T-cell (primary cell): ENCODE data around the gene DSCAML1. TPM values are rescaled to one million over a fixed set of nuclear protein-coding genes. Genes with fewer than 3 reads are reported as not detected.

Experiments
- ATAC-seq, 4 experiments: fragments of 200-7000 bp in 3 of 4; fragments of 150-1000 bp in 1 of 4; cut with Tn5 transposase; replicated peaks in 1 of 4; 1 replicate in 3 of 4; 2 replicates in 1 of 4; pipeline ENCODE4 v1.10.0; 2021; ENCODE audit warnings: moderate library complexity in 3 of 4, mild to moderate bottlenecking in 2 of 4, moderate number of reproducible peaks in 1 of 4
- CTCF ChIA-PET, 2 donors: fragments of 300-600 bp; sonication (Branson Sonifier 250); formaldehyde crosslinking; loops; one replicate each; lab custom pipeline; 2022; ENCODE audit warnings: antibody characterized with exemption in 2 of 2; lab: Charles Lee
- POLR2A ChIA-PET, 2 donors: fragments of 300-600 bp; sonication (Branson Sonifier 250); formaldehyde crosslinking; loops; one replicate each; lab custom pipeline; 2022; ENCODE audit warnings: antibody characterized with exemption in 2 of 2; lab: Charles Lee
- DNase-seq, 35 experiments: peaks; one replicate each; pipeline versions ENCODE4 v3.0.0 to v3.0.0-alpha.2; 2013 to 2023
- H3K27ac ChIP-seq: one replicate; pipeline ENCODE4 v1.5.1; 2013; ENCODE audit warnings: low read length
- H3K27me3 ChIP-seq, 2 experiments: replicated peaks in 1 of 2; 1 replicate in 1 of 2; 2 replicates in 1 of 2; pipeline versions ENCODE4 v1.6.1 to v1.7.0; 2013; ENCODE audit warnings: low read length in 1 of 2, mixed read lengths in 1 of 2; ENCODE audit not compliant: control insufficient read depth in 2 of 2, insufficient read depth in 2 of 2; ENCODE audit errors: extremely low read depth in 1 of 2
- H3K36me3 ChIP-seq, 2 donors: 1 replicate in 1 of 2; 2 replicates in 1 of 2; pipeline versions ENCODE4 v1.6.1 to v1.7.0; 2013; ENCODE audit warnings: low read length in 1 of 2; ENCODE audit not compliant: control insufficient read depth in 2 of 2, insufficient read depth in 1 of 2; ENCODE audit errors: extremely low read depth in 1 of 2
- H3K4me1 ChIP-seq, 2 experiments: 1 replicate in 1 of 2; 2 replicates in 1 of 2; pipeline versions ENCODE4 v1.6.1 to v1.7.0; 2013; ENCODE audit warnings: low read length in 2 of 2, mixed read lengths in 1 of 2; ENCODE audit not compliant: insufficient read depth in 2 of 2, control insufficient read depth in 1 of 2; ENCODE audit errors: extremely low read depth in 1 of 2
- H3K4me3 ChIP-seq, 2 donors: 1 replicate in 1 of 2; 2 replicates in 1 of 2; pipeline versions ENCODE4 v1.5.1 to v1.7.0; 2013; ENCODE audit warnings: mild to moderate bottlenecking in 2 of 2, low read length in 1 of 2, moderate library complexity in 1 of 2; ENCODE audit not compliant: control insufficient read depth in 1 of 2; ENCODE audit errors: extremely low read depth in 1 of 2
- H3K9me3 ChIP-seq: 2 replicates; pipeline ENCODE4 v1.7.0; 2013
- H3K27ac Mint-ChIP-seq, 2 donors: one replicate each; pipeline ENCODE4 v1.8.0; 2020 to 2021; ENCODE audit warnings: mild to moderate bottlenecking in 2 of 2, mixed read lengths in 2 of 2
- H3K27me3 Mint-ChIP-seq, 2 donors: one replicate each; pipeline ENCODE4 v1.8.0; 2021 to 2022; ENCODE audit warnings: mixed read lengths in 2 of 2
- H3K36me3 Mint-ChIP-seq: one replicate; pipeline ENCODE4 v1.8.0; 2021; ENCODE audit warnings: mixed read lengths
- H3K4me1 Mint-ChIP-seq, 3 donors: one replicate each; pipeline ENCODE4 v1.8.0; 2020 to 2022; ENCODE audit warnings: mixed read lengths in 3 of 3, mild to moderate bottlenecking in 1 of 3
- H3K4me3 Mint-ChIP-seq, 3 donors: one replicate each; pipeline ENCODE4 v1.8.0; 2020 to 2022; ENCODE audit warnings: mild to moderate bottlenecking in 3 of 3, mixed read lengths in 3 of 3, moderate library complexity in 3 of 3
- H3K9me3 Mint-ChIP-seq, 3 donors: one replicate each; pipeline ENCODE4 v1.8.0; 2020 to 2022; ENCODE audit warnings: mixed read lengths in 3 of 3
- whole genome bisulfite sequencing: methylation state at CpG from one replicate; pipeline ENCODE4 v1.1.5; 2013; ENCODE audit warnings: missing lambda C conversion rate; ENCODE audit not compliant: insufficient coverage; 5-methylcytosine and 5-hydroxymethylcytosine counted together
- total RNA-seq, 35 experiments: library from RNA in 6 of 35; stranded (reverse) in 6 of 35; fragments of 120-200 nt in 1 of 35; gene quantifications; one replicate each; pipeline versions ENCODE4 v1.2.1 to v1.2.4 and lab custom pipeline; 2013 to 2026

The DSCAML1 gene
- total RNA-seq, 5 donors from 2014 or later (not counting 1 experiment from before 2014, with no cell fraction given) = 0.15 to 2.4 (median 0.96) TPM

DNA sequence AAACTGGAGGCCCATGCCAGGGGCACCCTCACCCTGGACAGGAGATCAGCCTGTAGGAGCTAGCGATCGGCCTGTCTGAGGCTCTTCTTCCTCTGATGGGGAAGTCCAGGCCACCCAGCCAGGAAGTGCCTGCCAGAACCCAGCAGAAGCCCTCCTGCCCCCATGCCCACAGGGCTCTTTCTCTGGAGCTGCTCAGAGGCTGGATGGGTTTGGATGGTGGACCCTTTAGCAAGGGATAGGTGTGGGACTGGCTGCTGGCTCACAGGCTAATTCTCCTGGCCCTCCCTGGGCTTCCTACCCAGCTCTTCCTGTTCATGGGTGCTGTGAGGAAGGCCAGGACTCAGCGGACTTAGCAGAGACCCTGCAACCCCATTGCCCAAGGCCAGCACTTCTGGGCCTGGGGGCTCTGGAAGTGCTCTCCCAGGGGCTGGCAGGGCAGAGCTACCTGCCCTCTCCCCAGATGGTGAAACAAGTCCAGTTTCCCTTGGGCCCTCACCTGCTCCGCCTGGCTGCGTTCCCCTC, 19.9 kb upstream of the DSCAML1 start:
- Histone ChIP-seq H3K4me3 (no peak overlapping the region), H3K27ac (no peak overlapping the region), H3K27me3 (peaks cover 0 to 2% of the 10 kb centered on the region in 2 experiments), H3K36me3 (no peaks in the 10 kb centered on the region), H3K9me3 (no peaks in the 10 kb centered on the region), H3K4me1 (peaks cover 17 to 53% of the 10 kb centered on the region in 2 experiments)
- peak in 1 of 35 experiments; percentile 38 for DNase-seq
- no peaks in the 10 kb centered on the region for H3K36me3 Mint-ChIP-seq
- ChIA-PET POLR2A (interaction anchor here in 1 of 2 donors (0.7 kb wide), 1 partner anchor 776 kb away, joined by 4 read pairs; no protein-coding TSS in a partner anchor), CTCF (interaction anchor here (0.6 to 5.0 kb wide), 17 partner anchors 9 to 1079 kb away, joined by 3 to 56 read pairs (median 4); no protein-coding TSS in a partner anchor)
- peak overlapping the region in 1 of 2 donors; percentile 31 for H3K27ac Mint-ChIP-seq
- peaks cover 40 to 53% (median 50%) of the 10 kb centered on the region in 3 donors for H3K4me1 Mint-ChIP-seq
- ATAC-seq = no peak
- peak overlapping the region in 1 of 3 donors; percentile 56 for H3K4me3 Mint-ChIP-seq
- no peaks in the 10 kb centered on the region for H3K9me3 Mint-ChIP-seq
- 40% methylated on average over 3 of the region's 5 CpGs for whole genome bisulfite sequencing
- H3K27me3 Mint-ChIP-seq = no peaks in the 10 kb centered on the region

DNA sequence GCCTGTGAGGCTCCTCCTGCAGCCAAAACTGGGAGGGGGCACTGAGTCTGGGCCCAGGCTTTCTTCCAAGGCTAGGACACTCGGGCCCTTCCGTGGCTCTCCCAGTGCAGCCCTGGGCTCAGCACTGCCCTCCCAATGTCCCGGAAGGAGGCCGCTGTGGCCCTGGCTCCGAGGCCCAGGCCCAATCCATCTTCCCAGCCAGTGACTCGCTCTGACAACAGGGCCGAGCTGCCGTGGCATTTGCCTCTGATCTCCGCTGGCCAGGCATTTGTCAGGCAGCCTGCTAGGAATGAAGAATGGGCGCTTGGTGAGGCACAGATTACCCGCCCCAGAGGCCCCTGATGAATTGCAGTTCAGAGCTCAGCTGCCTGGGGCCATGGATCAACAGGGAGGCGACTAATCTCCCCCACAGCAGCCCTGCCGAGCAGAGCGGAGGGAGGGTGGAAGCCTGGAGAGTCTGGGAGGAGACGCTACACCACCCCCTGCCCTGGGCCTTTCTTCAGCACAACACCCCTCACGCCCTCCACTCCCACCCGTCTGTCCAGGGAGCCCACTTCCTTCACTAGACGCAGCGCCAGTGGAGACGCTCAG, 19.2 kb upstream of the DSCAML1 start:
- H3K36me3 ChIP-seq = no peaks in the 10 kb centered on the region

GRCh38 chr11:117815262-117815803, 18.3 kb upstream of the DSCAML1 start:
- peak in 34 of 35 experiments; percentile 40 to 92 (median 74) for DNase-seq
- peak overlapping the region; percentile 88 for H3K27ac ChIP-seq
- CTCF ChIA-PET = interaction anchor here (0.6 to 5.0 kb wide), 15 partner anchors 7 to 1454 kb away, joined by 3 to 56 read pairs (median 5); no protein-coding TSS in a partner anchor

More for the DNA sequence above, 19.2 kb upstream of the DSCAML1 start:
- H3K4me3 ChIP-seq = no peak overlapping the region
- CTCF ChIA-PET = interaction anchor here (0.6 to 5.0 kb wide), 16 partner anchors 8 to 1453 kb away, joined by 3 to 56 read pairs (median 6); no protein-coding TSS in a partner anchor
- POLR2A ChIA-PET = interaction anchor here (0.7 to 1.5 kb wide), 2 partner anchors 11 to 776 kb away, joined by 4 to 5 read pairs; no protein-coding TSS in a partner anchor
- peak overlapping the region; percentile 88 for H3K27ac ChIP-seq
- Mint-ChIP-seq H3K9me3 (no peaks in the 10 kb centered on the region), H3K27ac (peak overlapping the region; percentile 50 to 83), H3K4me1 (peaks cover 36 to 51% (median 45%) of the 10 kb centered on the region in 3 donors), H3K4me3 (peak overlapping the region; percentile 49 to 56 (median 53)), H3K36me3 (no peaks in the 10 kb centered on the region), H3K27me3 (no peaks in the 10 kb centered on the region)
- DNase-seq = no peak
- no peak for ATAC-seq
- no peaks in the 10 kb centered on the region for H3K9me3 ChIP-seq
- H3K4me1 ChIP-seq = peaks cover 17 to 49% of the 10 kb centered on the region in 2 experiments
- H3K27me3 ChIP-seq = no peaks in the 10 kb centered on the region
- WGBS = 94% methylated on average over 10 of the region's 20 CpGs

GRCh38 chr11:117814766-117815261, 17.8 kb upstream of the DSCAML1 start:
- WGBS = 6% methylated on average over 7 of the region's 14 CpGs
- no peaks in the 10 kb centered on the region for H3K36me3 ChIP-seq
- peak overlapping the region; percentile 80 to 83 for H3K27ac Mint-ChIP-seq
- H3K4me1 ChIP-seq = peaks cover 17 to 49% of the 10 kb centered on the region in 2 experiments
- H3K4me3 Mint-ChIP-seq = peak overlapping the region; percentile 40 to 72 (median 57)
- DNase-seq = peak; percentile 73 to 94 (median 86)
- peak overlapping the region in 1 of 2 donors; percentile 23 for H3K4me3 ChIP-seq
- H3K27me3 ChIP-seq = no peaks in the 10 kb centered on the region
- POLR2A ChIA-PET = interaction anchor here in 1 of 2 donors (0.5 to 1.5 kb wide), 3 partner anchors 13 to 589 kb away, joined by 3 to 5 read pairs (median 3); no protein-coding TSS in a partner anchor
- peaks cover 39 to 50% (median 44%) of the 10 kb centered on the region in 3 donors for H3K4me1 Mint-ChIP-seq
- H3K9me3 Mint-ChIP-seq = no peaks in the 10 kb centered on the region
- H3K27me3 Mint-ChIP-seq = no peaks in the 10 kb centered on the region
- peak; percentile 63 to 81 (median 76) for ATAC-seq
- peak overlapping the region; percentile 88 for H3K27ac ChIP-seq
- H3K36me3 Mint-ChIP-seq = no peaks in the 10 kb centered on the region
- H3K9me3 ChIP-seq = no peaks in the 10 kb centered on the region
- CTCF ChIA-PET = interaction anchor here (0.7 to 5.0 kb wide), 13 partner anchors 6 to 412 kb away, joined by 3 to 56 read pairs (median 5); no protein-coding TSS in a partner anchor

More at GRCh38 chr11:117815262-117815803, 18.3 kb upstream of the DSCAML1 start:
- Mint-ChIP-seq H3K4me3 (peak overlapping the region; percentile 40 to 72 (median 57)), H3K27me3 (no peaks in the 10 kb centered on the region), H3K27ac (peak overlapping the region; percentile 80 to 83), H3K4me1 (peaks cover 36 to 51% (median 45%) of the 10 kb centered on the region in 3 donors), H3K9me3 (no peaks in the 10 kb centered on the region), H3K36me3 (no peaks in the 10 kb centered on the region)
- Histone ChIP-seq H3K4me3 (peak overlapping the region in 1 of 2 donors; percentile 23), H3K9me3 (no peaks in the 10 kb centered on the region), H3K4me1 (peaks cover 17 to 49% of the 10 kb centered on the region in 2 experiments), H3K36me3 (no peaks in the 10 kb centered on the region), H3K27me3 (no peaks in the 10 kb centered on the region)
- 0% methylated on average over 6 of the region's 7 CpGs for WGBS
- POLR2A ChIA-PET = interaction anchor here in 1 of 2 donors (0.5 to 1.5 kb wide), 3 partner anchors 12 to 590 kb away, joined by 3 to 5 read pairs (median 3); no protein-coding TSS in a partner anchor
- ATAC-seq = peak; percentile 64 to 90 (median 72)

DNA sequence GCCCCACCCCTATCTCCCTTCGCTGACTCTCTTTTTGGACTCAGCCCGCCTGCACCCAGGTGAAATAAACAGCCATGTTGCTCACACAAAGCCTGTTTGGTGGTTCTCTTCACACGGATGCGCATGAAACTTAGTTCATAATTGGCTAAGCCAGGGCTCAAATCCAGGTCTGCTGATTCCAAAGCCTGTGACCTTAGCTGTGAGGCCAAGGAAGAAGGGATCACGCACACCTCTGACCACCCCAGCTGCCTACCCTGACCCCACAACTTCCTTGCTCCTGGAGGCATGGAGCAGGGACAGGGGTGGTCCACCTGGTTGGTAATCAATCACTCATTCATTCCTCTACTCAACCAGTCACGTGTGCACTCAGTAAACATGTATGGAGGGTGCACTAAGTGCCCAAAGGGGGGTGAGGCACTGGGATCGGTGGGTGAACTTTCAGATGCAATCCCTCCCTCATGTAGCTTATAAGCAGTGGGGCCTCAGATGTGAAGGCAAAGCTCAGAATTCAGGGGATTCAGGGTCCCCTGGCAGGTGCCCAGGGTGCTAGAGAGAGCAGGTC, 17.3 kb upstream of the DSCAML1 start:
- Histone ChIP-seq H3K27me3 (peaks cover 0 to 4% of the 10 kb centered on the region in 2 experiments), H3K27ac (peak overlapping the region; percentile 88), H3K9me3 (no peaks in the 10 kb centered on the region), H3K4me1 (peaks cover 17 to 53% of the 10 kb centered on the region in 2 experiments), H3K4me3 (peak overlapping the region in 1 of 2 donors; percentile 23), H3K36me3 (no peaks in the 10 kb centered on the region)
- no peaks in the 10 kb centered on the region for H3K36me3 Mint-ChIP-seq
- no peaks in the 10 kb centered on the region for H3K27me3 Mint-ChIP-seq
- CTCF ChIA-PET = interaction anchor here (0.9 to 5.0 kb wide), 5 partner anchors 7 to 138 kb away, joined by 3 to 56 read pairs (median 6); no protein-coding TSS in a partner anchor
- H3K9me3 Mint-ChIP-seq = no peaks in the 10 kb centered on the region
- H3K27ac Mint-ChIP-seq = peak overlapping the region; percentile 80 to 83
- peaks cover 43 to 53% (median 46%) of the 10 kb centered on the region in 3 donors for H3K4me1 Mint-ChIP-seq
- POLR2A ChIA-PET = no interaction called here
- DNase-seq = no peak
- WGBS = 77% methylated on average over 5 of the region's 7 CpGs
- ATAC-seq = no peak
- H3K4me3 Mint-ChIP-seq = peak overlapping the region in 1 of 3 donors; percentile 72
